Activated CD8-positive, alpha-beta T cell treated with anti-CD3 and anti-CD28 coated beads for 36 hours (primary cell): ENCODE data around the gene MRGPRG. TPM values are rescaled to one million over a fixed set of nuclear protein-coding genes. Genes with fewer than 3 reads are reported as not detected.

ENCODE experiments used
- ATAC-seq: fragments of 200-7000 bp; cut with Tn5 transposase; one replicate; pipeline ENCODE4 v1.10.0; 2021; ENCODE audit warnings: mild to moderate bottlenecking, moderate library complexity
- CTCF ChIA-PET: fragments of 350-600 bp; sonication (Branson Sonifier 250); formaldehyde crosslinking; loops from one replicate; lab custom pipeline; 2021; ENCODE audit warnings: antibody characterized with exemption; lab: Charles Lee
- POLR2A ChIA-PET: fragments of 350-600 bp; sonication (Branson Sonifier 250); formaldehyde crosslinking; loops from one replicate; lab custom pipeline; 2021; ENCODE audit warnings: antibody characterized with exemption; lab: Charles Lee
- DNase-seq: peaks from one replicate; pipeline ENCODE4 v3.0.0-alpha.2; 2020
- H3K27ac Mint-ChIP-seq: one replicate; pipeline ENCODE4 v1.8.0; 2021; ENCODE audit warnings: mild to moderate bottlenecking, mixed read lengths
- H3K27me3 Mint-ChIP-seq: one replicate; pipeline ENCODE4 v1.8.0; 2021; ENCODE audit warnings: mixed read lengths
- H3K36me3 Mint-ChIP-seq: one replicate; pipeline ENCODE4 v1.8.0; 2021; ENCODE audit warnings: low read depth, mixed read lengths
- H3K4me1 Mint-ChIP-seq: one replicate; pipeline ENCODE4 v1.8.0; 2021; ENCODE audit warnings: low read depth, mixed read lengths
- H3K4me3 Mint-ChIP-seq: one replicate; pipeline ENCODE4 v1.8.0; 2021; ENCODE audit warnings: mild to moderate bottlenecking, moderate library complexity, mixed read lengths
- H3K9me3 Mint-ChIP-seq: one replicate; pipeline ENCODE4 v1.8.0; 2021; ENCODE audit warnings: mixed read lengths
- CTCF ChIP-seq: fragments of 200-600 bp; IDR thresholded peaks from one replicate; pipeline ENCODE4 v1.8.0; 2022; ENCODE audit warnings: antibody characterized with exemption, mild to moderate bottlenecking
- intact Hi-C: fragments of 100-400 bp; cut with micrococcal nuclease; formaldehyde crosslinking; loops from one replicate; pipeline ENCODE4 v1.10.0; 2022
- total RNA-seq, 2 experiments: library from RNA; stranded (reverse); gene quantifications; one replicate each; pipeline ENCODE4 v1.2.3, GENCODE V29; 2021

The MRGPRG gene
- total RNA-seq, 2 experiments from 2014 or later: not detected

GRCh38 chr11:3199537-3200295, 18.9 kb downstream of the MRGPRG start:
- peaks cover 10% of the 10 kb centered on the region for H3K27me3 Mint-ChIP-seq
- TF ChIP-seq CTCF: no peak
- DNase-seq (no peak), ATAC-seq (no peak)
- POLR2A ChIA-PET: no interaction called here
- CTCF ChIA-PET: no interaction called here
- peaks cover 4% of the 10 kb centered on the region for H3K4me1 Mint-ChIP-seq
- H3K36me3 Mint-ChIP-seq: no peaks in the 10 kb centered on the region
- H3K9me3 Mint-ChIP-seq: no peaks in the 10 kb centered on the region
- H3K27ac Mint-ChIP-seq: no peak overlapping the region
- intact Hi-C loops: no loop called here
- H3K4me3 Mint-ChIP-seq: no peak overlapping the region

GRCh38 chr11:3198815-3199214, 19.8 kb downstream of the MRGPRG start:
- DNase-seq (no peak), ATAC-seq (no peak)
- ChIA-PET POLR2A (no interaction called here), CTCF (no interaction called here)
- no peaks in the 10 kb centered on the region for H3K9me3 Mint-ChIP-seq
- TF ChIP-seq CTCF: no peak
- intact Hi-C loops: no loop called here
- H3K27ac Mint-ChIP-seq: no peak overlapping the region
- peaks cover 10% of the 10 kb centered on the region for H3K27me3 Mint-ChIP-seq
- peaks cover 4% of the 10 kb centered on the region for H3K4me1 Mint-ChIP-seq
- no peaks in the 10 kb centered on the region for H3K36me3 Mint-ChIP-seq
- no peak overlapping the region for H3K4me3 Mint-ChIP-seq

GRCh38 chr11:3197878-3198528, 20.6 kb downstream of the MRGPRG start:
- TF ChIP-seq CTCF: no peak
- Mint-ChIP-seq H3K9me3 (no peaks in the 10 kb centered on the region), H3K27me3 (peaks cover 10% of the 10 kb centered on the region), H3K27ac (no peak overlapping the region), H3K4me3 (no peak overlapping the region), H3K4me1 (peaks cover 4% of the 10 kb centered on the region), H3K36me3 (no peaks in the 10 kb centered on the region)
- no peak for DNase-seq
- no peak for ATAC-seq
- CTCF ChIA-PET: interaction anchor here (0.7 kb wide), 1 partner anchor 11 kb away, joined by 3 read pairs; no protein-coding TSS in a partner anchor
- intact Hi-C loops: no loop called here
- POLR2A ChIA-PET: no interaction called here

GRCh38 chr11:3197044-3197695, 21.4 kb downstream of the MRGPRG start:
- ATAC-seq (no peak), DNase-seq (no peak)
- Mint-ChIP-seq H3K9me3 (no peaks in the 10 kb centered on the region), H3K27me3 (peaks cover 7% of the 10 kb centered on the region), H3K36me3 (no peaks in the 10 kb centered on the region), H3K27ac (no peak overlapping the region), H3K4me3 (no peak overlapping the region), H3K4me1 (no peaks in the 10 kb centered on the region)
- intact Hi-C loops: no loop called here
- TF ChIP-seq CTCF: no peak
- ChIA-PET POLR2A (interaction anchor here (0.9 kb wide), 1 partner anchor 39 kb away, joined by 3 read pairs; no protein-coding TSS in a partner anchor), CTCF (no interaction called here)
